SK-N-SH (cell line): ENCODE data around the gene BMPR1B.

Experiments
- CTCF ChIP-seq: fragments of 200-600 bp; sonication (generic); IDR thresholded peaks from 2 replicates; pipeline ENCODE4 v1.6.1; 2017; ENCODE audit warnings: antibody characterized with exemption, mild to moderate bottlenecking, moderate library complexity
- EP300 ChIP-seq, 2 experiments: IDR thresholded peaks; 2 replicates each; pipeline versions ENCODE4 v1.4.0 to v1.6.1; 2012; ENCODE audit warnings: borderline replicate concordance in 1 of 2, low read depth in 1 of 2, low read length in 1 of 2
- MEF2A ChIP-seq: IDR thresholded peaks from 2 replicates; pipeline ENCODE4 v1.4.0; 2012; ENCODE audit warnings: low read depth, borderline replicate concordance
- MXI1 ChIP-seq: IDR thresholded peaks from 2 replicates; pipeline ENCODE4 v1.6.1; 2012; ENCODE audit warnings: mild to moderate bottlenecking, low read depth, low read length, improper control_type of control experiment
- PBX3 ChIP-seq: IDR thresholded peaks from 2 replicates; pipeline ENCODE4; 2012
- POLR2AphosphoS5 ChIP-seq: IDR thresholded peaks from 2 replicates; pipeline ENCODE4 v1.6.1; 2012; ENCODE audit warnings: low read depth, low read length
- TAF1 ChIP-seq: IDR thresholded peaks from 2 replicates; pipeline ENCODE4 v1.6.1; 2012; ENCODE audit warnings: low read depth, mild to moderate bottlenecking, low read length, moderate library complexity, borderline replicate concordance

DNA sequence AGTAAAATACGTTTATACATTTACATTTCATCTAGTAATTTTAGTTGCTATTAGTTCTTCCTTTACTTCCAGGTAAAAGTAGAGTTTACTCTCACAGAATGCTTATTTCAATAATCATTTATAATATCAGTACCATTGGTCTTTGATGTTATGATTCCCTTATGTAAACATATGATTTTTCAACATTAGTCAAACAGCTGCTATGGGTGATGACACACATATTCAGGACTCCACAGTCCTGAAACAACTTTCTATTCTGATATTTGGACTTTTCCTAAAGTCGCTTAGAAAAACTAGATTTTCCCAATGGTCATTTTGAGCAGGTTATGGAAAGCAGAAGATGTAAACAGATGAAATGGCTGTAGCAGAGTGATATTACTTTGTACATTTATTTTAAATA lies 421.2 kb downstream of the BMPR1B start:
- no peak for TF ChIP-seq MEF2A
- TF ChIP-seq MXI1, result no peak
- TF ChIP-seq PBX3, result no peak
- no peak for TF ChIP-seq CTCF
- TF ChIP-seq POLR2AphosphoS5, result no peak
- no peak for TF ChIP-seq TAF1
- TF ChIP-seq EP300 (IDR thresholded peaks at IDR 0.05; ENCODE audit: borderline replicate concordance in 1 of 2, low read depth in 1 of 2, low read length in 1 of 2), result no peak
